ENCODE results near the gene CPED1.

- TF ChIP-seq CTCF (conservative IDR thresholded peaks at IDR 0.05; ENCODE audit: low read depth, low read length) (no peak), EZH2 (IDR thresholded peaks at IDR 0.05; ENCODE audit: low read length, unreplicated experiment) (no peak), EZH2phosphoT487 (IDR thresholded peaks at IDR 0.05; ENCODE audit: borderline replicate concordance, low read length) (no peak)
Observed at GRCh38 chr7:121078701-121079227, 90.3 kb downstream of the CPED1 start.

All from PC-3 (cell line).